ENCODE data around the gene SCAPER.

Gene SCAPER

DNA sequence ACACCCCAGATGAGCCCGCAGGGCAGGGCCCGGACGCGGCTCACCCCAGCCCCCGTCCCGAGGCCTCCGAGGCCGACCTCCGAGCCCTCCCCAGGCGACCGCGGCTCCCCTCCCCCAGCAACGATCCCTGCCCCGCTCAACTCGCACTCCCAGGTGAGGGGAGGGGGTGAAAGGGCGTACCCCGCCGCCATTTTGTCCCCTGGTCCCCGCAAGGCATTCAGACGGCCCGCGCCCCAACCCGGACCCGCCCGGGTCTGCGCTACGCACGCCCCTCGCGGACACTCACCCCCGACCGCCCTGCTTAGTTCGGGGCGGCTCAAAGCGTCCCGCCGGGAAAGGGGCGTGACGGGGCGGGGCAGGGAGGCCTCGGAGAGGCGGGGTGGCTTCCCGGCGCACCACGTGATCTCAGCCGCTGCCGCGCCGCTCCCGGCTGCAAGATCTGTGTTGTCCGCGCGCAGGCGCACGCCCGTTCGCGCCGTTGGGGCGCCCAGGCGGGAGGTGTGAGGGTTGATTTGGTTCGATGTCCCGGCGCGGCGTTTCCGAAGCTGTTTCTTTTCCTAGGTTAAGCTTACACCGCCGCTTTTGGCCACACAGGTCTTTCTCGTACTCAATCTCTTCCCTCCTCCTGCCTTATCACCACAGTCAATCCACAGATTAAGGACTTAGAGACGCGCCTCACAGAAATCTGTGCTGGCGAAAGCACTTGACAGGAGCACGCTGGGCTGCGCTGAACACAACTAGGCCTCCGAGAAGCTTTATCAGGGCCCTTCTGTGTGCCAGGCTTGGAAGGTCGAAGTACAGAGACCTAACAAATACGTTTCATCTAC, at the start of gene SCAPER:
Gene SCAPER (minus strand): TSS at position 328 of the 827 bp plus-strand sequence. CDS start 21,523 bp downstream, outside the sequence.
- peak; percentile 81 to 92 for DNase-seq (ENCODE audit: low read depth in 2 of 2)

GRCh38 chr15:76954744-76955143, 49.6 kb upstream of the SCAPER start:
- no peak for DNase-seq (ENCODE audit: low read depth in 2 of 2)

GRCh38 chr15:76953913-76954312, 48.8 kb upstream of the SCAPER start:
- no peak for DNase-seq (ENCODE audit: low read depth in 2 of 2)

DNA sequence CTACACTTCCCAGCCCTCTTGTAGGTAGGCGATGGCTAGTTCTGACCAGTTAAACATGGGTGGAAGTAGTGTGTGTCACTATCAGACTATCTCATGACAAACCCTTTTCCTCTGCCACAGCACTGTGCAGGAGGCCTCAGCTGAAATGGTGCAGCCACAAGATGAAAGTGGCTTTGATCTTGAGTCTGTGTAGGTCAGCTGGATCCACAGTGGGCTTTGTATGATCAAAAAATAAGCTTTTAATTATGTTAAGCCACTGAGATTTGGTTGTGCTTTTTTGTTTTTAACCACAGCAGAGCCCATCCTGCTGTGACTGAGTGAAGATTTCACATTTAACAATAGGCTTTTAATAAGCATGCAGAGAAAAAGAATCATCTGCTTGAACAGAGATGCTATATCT, 46.1 kb upstream of the SCAPER start:
- no peak for DNase-seq (ENCODE audit: low read depth in 2 of 2)

- no peak for DNase-seq (ENCODE audit: low read depth in 2 of 2)
Measured at GRCh38 chr15:76947454-76947853, 42.3 kb upstream of the SCAPER start.

- no peak for DNase-seq (ENCODE audit: low read depth in 2 of 2)
Measured at GRCh38 chr15:76945494-76946093, 40.5 kb upstream of the SCAPER start.

GRCh38 chr15:76942331-76942730, 37.2 kb upstream of the SCAPER start:
- DNase-seq (ENCODE audit: low read depth in 2 of 2), result no peak

DNA sequence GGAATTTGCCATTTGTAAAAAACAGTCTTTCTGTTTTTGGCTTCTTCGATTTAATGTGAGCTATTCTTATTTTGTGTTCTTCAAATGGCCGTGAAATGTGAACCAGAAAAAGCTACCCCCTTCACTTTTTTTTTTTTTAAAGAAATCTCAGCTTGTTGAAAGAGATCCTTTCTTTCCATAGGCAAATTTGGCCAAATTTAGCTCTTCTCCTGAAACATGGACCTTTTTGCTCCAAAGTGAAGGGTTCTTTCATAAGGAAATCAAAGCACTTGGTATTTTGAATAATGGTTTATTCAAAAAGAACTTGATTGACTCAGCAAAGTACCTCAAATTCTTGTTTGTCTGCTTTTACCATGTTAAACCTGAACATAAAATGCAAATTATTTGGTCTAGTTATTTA, 36.5 kb upstream of the SCAPER start:
- DNase-seq (ENCODE audit: low read depth in 2 of 2), result no peak

DNA sequence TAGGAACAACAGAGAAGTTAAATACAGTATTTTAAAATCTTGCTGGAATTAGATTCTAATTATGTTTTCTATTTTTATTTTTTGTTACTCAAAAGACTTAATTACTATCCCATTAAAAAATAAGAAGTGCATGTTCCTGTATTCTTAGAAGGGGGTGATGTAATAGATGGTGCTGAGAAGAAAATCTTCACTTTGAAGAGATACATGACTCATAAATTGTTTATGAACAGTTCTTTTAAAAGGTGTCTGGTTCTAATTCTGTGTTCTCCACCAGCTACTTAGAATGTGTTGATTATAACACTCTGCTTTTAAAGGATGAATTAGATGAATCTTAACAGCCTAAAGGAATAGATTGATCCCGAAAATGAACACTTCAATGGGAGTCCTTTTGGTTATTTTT, 34.6 kb upstream of the SCAPER start:
- no peak for DNase-seq (ENCODE audit: low read depth in 2 of 2)

DNA sequence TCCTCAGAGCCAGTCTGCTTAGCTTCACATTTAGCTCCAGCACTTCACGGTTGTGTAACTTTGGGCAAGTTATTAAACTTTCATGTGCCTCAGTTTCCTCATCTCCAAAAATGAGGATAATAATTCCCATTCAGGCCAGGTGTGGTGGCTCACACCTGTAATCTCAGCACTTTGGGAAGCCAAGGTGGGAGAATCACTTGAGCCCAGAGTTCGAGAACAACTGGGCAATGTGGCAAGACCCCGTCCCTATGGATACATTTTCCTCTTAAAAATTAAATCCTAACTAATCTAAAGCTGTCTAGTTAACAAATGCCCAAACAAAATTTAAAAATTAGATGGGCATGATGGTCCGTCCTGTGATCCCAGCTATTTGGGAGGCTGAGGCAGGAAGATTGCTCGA, 33.6 kb upstream of the SCAPER start:
- DNase-seq (ENCODE audit: low read depth in 2 of 2), result no peak

- no peak for DNase-seq (ENCODE audit: low read depth in 2 of 2)
Measured at GRCh38 chr15:76936671-76937070, 31.5 kb upstream of the SCAPER start.

- no peak for DNase-seq (ENCODE audit: low read depth in 2 of 2)
Measured at GRCh38 chr15:76935620-76936019, 30.5 kb upstream of the SCAPER start.

DNA sequence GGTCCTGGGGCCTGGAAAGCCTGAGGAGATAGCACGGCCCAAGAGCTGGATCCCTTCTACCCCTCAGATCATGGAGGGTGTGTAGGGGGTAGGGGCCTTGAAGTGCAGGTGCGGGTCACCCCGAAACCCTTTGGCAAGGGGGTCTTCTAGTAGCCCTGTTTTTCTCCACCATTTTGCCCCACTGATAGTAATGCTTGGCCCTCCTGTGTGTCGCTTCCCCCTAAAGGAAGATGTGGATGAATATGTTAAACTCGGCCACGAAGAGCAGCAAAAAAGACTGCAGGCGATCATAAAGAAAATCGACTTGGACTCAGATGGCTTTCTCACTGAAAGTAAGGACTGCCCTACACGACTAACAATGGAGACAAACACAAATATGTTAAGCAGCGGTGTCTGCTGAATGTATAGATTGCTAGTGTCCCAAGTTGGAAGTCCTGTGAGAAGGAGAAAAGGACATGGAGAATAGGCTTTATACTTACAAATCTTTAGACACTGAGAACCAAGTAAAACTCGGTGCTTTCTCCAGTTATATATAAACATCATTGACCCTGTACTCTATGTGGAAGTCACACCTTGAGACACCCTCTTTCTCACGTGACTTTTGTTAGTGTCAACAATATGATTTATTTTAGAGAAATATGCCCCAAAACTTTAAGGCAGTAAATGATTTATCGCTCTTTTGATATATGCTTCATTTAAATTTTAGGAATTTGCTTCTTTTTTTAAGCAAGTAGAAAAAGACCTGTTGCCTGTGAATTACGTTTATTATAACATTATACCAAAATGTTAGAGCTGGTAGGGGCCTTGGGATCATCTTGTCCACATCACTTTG, 27.2 kb upstream of the SCAPER start:
- DNase-seq (ENCODE audit: low read depth in 2 of 2), result no peak

DNA sequence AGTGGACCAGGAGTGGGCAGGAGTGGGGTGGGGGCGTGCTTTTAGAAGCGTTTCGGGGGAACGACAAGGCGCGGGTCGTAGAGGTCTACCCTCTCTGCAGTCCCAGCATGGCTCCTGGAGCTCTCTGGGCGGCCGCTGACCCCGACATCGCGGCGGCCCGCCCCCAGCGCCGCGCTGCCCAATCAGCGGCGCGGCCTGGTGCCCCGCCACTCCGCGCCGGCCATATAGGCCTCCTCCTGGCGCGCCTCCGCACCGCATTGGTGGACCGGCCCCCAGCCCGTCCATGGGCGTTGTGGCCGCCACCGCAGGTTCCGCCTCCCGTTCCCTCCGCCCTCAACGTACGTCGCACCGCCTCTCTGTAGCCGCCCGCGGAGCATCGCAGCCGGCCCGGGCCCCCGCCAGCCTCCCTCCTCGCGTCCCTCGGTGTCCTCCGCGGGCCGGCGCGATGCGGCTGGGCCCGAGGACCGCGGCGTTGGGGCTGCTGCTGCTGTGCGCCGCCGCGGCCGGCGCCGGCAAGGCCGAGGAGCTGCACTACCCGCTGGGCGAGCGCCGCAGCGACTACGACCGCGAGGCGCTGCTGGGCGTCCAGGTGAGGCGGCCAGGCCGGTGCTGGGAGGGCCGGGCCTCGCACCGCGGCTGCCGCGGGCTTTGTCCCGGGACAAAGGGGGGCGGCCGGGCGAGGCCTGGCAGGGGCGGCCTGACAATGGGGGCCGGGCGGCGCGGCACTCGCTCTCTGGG, 26.4 kb upstream of the SCAPER start, which contains the start of gene RCN2:
Gene RCN2 (plus strand): TSS at position 353 of the 738 bp plus-strand sequence. CDS start 93 bp downstream, at position 446.
- DNase-seq (ENCODE audit: low read depth in 2 of 2), result peak; percentile 77 to 87

- no peak for DNase-seq (ENCODE audit: low read depth in 2 of 2)
Measured at GRCh38 chr15:76930831-76931396, 25.8 kb upstream of the SCAPER start.

- no peak for DNase-seq (ENCODE audit: low read depth in 2 of 2)
Measured at GRCh38 chr15:76929011-76929760, 24.0 kb upstream of the SCAPER start.

DNA sequence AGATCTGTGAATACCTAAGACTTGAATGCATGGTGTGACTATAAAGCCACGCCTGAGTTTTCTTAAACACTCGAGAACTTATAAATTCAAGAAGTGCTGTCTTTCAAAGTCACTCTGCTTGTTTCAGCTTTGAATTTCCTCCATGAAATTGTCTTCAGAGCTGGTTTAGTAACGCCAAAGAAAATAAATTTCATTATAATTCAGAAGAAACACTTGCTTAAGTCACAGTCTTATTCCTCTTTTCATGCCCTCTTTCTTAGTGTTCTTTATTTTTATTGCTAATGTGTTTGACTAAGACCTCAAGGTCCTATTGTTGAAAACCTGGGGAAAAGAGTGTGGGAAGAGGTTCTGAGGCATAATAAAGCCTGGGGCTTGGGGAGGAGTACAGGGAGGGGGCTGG, 23.1 kb upstream of the SCAPER start:
- no peak for DNase-seq (ENCODE audit: low read depth in 2 of 2)

GRCh38 chr15:76916369-76916768, 11.2 kb upstream of the SCAPER start:
- DNase-seq (ENCODE audit: low read depth in 2 of 2), result no peak

DNA sequence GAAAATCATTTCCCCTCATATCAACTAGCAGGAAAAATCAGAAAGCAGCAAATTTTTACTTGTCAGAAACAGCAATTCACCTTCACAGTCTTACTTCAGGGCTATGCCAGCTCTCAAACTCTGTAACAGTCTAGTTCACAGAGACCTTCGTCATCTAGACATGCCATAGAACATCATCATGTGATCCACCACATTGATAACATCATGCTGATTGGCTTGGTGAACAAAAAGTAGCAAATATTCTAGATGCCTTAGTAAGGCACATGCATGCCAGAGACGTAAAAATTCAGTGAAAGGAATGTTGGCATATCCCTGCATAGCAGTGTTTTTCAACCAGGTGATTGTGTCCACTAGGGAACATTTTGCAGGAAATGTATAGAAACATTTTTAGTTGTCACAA, 8.6 kb upstream of the SCAPER start:
- no peak for DNase-seq (ENCODE audit: low read depth in 2 of 2)

GRCh38 chr15:76912430-76912829, 7.3 kb upstream of the SCAPER start:
- DNase-seq (ENCODE audit: low read depth in 2 of 2), result no peak

GRCh38 chr15:76905855-76906254, 715 bp upstream of the SCAPER start:
- no peak for DNase-seq (ENCODE audit: low read depth in 2 of 2)

Data from stimulated activated CD4-positive, alpha-beta T cell treated with anti-CD3 and anti-CD28 coated beads, Interleukin-1b, Interleukin-23, amount 100 ng/mL, for 4 hours (primary cell).